Vagina (tissue), 2 donors: Measurements from ENCODE around the gene STK39.

ENCODE experiments used
- POLR2A ChIP-seq, 2 donors: fragments of 450-650 bp; IDR thresholded peaks; one replicate each; pipeline ENCODE4 v1.6.1; 2017; ENCODE audit warnings: antibody characterized with exemption in 2 of 2, mild to moderate bottlenecking in 2 of 2, moderate library complexity in 2 of 2
- POLR2AphosphoS5 ChIP-seq, 2 donors: sonication (generic); formaldehyde crosslinking; IDR thresholded peaks; one replicate each; pipeline ENCODE4 v1.9.0; 2017; ENCODE audit warnings: antibody characterized with exemption in 2 of 2, mild to moderate bottlenecking in 2 of 2, low read depth in 1 of 2; ENCODE audit not compliant: insufficient read depth in 1 of 2
- TF ChIP-seq, protein P1 (sequence below), 3 experiments: fragments of 450-650 bp in 2 of 3; fragments of 200-600 bp in 1 of 3; sonication (generic) in 1 of 3; IDR thresholded peaks; one replicate each; pipeline ENCODE4 v1.5.1; 2017 to 2019; ENCODE audit warnings: antibody characterized with exemption in 3 of 3, mild to moderate bottlenecking in 2 of 3, moderate library complexity in 2 of 3

DNA sequence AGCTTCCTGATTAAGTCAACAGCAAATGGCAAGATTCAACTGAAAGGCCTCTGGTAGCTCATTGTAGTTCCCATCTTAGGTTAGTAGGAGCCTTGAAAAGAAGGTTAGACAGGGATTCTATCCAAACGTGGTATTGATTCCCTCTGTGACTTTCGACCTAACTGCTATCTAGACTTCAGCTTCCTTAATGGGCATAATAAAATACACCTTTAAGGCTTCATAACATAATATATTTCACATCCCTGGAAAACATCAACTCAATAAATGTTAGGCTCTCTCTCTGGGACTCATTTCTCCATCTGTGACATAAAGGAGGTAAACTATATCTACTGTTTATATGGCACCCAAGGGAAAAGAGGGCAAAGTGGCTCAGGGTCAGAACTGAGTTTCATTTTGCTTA is 60.9 kb downstream of the STK39 start:
- TF ChIP-seq, protein P1, sequence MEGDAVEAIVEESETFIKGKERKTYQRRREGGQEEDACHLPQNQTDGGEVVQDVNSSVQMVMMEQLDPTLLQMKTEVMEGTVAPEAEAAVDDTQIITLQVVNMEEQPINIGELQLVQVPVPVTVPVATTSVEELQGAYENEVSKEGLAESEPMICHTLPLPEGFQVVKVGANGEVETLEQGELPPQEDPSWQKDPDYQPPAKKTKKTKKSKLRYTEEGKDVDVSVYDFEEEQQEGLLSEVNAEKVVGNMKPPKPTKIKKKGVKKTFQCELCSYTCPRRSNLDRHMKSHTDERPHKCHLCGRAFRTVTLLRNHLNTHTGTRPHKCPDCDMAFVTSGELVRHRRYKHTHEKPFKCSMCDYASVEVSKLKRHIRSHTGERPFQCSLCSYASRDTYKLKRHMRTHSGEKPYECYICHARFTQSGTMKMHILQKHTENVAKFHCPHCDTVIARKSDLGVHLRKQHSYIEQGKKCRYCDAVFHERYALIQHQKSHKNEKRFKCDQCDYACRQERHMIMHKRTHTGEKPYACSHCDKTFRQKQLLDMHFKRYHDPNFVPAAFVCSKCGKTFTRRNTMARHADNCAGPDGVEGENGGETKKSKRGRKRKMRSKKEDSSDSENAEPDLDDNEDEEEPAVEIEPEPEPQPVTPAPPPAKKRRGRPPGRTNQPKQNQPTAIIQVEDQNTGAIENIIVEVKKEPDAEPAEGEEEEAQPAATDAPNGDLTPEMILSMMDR (IDR thresholded peaks at IDR 0.05): no peak
- TF ChIP-seq POLR2AphosphoS5 (IDR thresholded peaks at IDR 0.05; ENCODE audit: insufficient read depth in 1 of 2, low read depth in 1 of 2) (no peak), POLR2A (IDR thresholded peaks at IDR 0.05) (no peak)
